ENCODE results near the gene FGD4. TPM values are rescaled to one million over a fixed set of nuclear protein-coding genes. Genes with fewer than 3 reads are reported as not detected.

The FGD4 gene
- total and polyA plus RNA-seq, 9 of the 15 experiments (the other 6 are each of a cell fraction or from before 2014, with no cell fraction given), result 0.05 to 0.51 (median 0.27) TPM

GRCh38 chr12:32515137-32515873 lies 115.9 kb downstream of the FGD4 start:
- ATAC-seq (no peak), DNase-seq (ENCODE audit: extremely low read depth in 1 of 4, low spot score in 3 of 4) (no peak), FAIRE-seq (no peak)
- BruUV-seq (replicated peaks), result no TSS peak
- POLR2A ChIA-PET, result interaction anchor here (0.9 kb wide), 1 partner anchor 27 kb away, joined by 3 read pairs; no protein-coding TSS in a partner anchor
- Histone ChIP-seq H3K4me3 (no peak overlapping the region), H3K27ac (ENCODE audit: extremely low read depth, low read depth, low read length) (no peak overlapping the region), H3K9me1 (ENCODE audit: control insufficient read depth, insufficient read depth, low read length) (no peaks in the 10 kb centered on the region), H3K36me3 (ENCODE audit: control insufficient read depth, insufficient read depth, low read length) (no peaks in the 10 kb centered on the region), H2AFZ (ENCODE audit: low read depth, low read length) (no peak overlapping the region), H3K4me1 (replicated peaks in 1 of 2; ENCODE audit: control insufficient read depth in 2 of 2, insufficient read depth in 2 of 2, low read length in 2 of 2) (peaks cover 0 to 3% of the 10 kb centered on the region in 2 experiments; a peak in 1 of 5 replicates), H3K27me3 (ENCODE audit: control insufficient read depth in 2 of 2, insufficient read depth in 2 of 2, low read length in 2 of 2) (peaks cover 0 to 12% of the 10 kb centered on the region in 2 experiments; a peak in 2 of 5 replicates), H3K4me2 (ENCODE audit: insufficient read depth, low read length) (no peak overlapping the region), H3K79me2 (ENCODE audit: control insufficient read depth, insufficient read depth, low read length) (no peaks in the 10 kb centered on the region), H3K9ac (ENCODE audit: insufficient read depth in 1 of 2, low read depth in 2 of 2, low read length in 2 of 2) (no peak overlapping the region), H3K9me3 (replicated peaks; ENCODE audit: control insufficient read depth, insufficient read depth, low read depth, low read length) (no peaks in the 10 kb centered on the region), H4K20me1 (replicated peaks; ENCODE audit: control insufficient read depth, insufficient read depth, low read length) (no peaks in the 10 kb centered on the region)
- 9% methylated on average over 1 of the region's 1 CpG for WGBS (ENCODE audit: insufficient coverage, low coverage, missing lambda C conversion rate)
- TF ChIP-seq NR2F6 (CRISPR knock-in tag; IDR thresholded peaks at IDR 0.05), result no peak
- peak; percentile 13; the same call in 1 of the 2 replicates for TF ChIP-seq SOX6 (IDR thresholded peaks at IDR 0.05)
- CTCF ChIA-PET (ENCODE audit: low intra/inter-chr PET ratio), result no interaction called here
- in situ Hi-C loops (cut with MboI), result no loop called here
- intact Hi-C loops (cut with micrococcal nuclease), result no loop called here

DNA sequence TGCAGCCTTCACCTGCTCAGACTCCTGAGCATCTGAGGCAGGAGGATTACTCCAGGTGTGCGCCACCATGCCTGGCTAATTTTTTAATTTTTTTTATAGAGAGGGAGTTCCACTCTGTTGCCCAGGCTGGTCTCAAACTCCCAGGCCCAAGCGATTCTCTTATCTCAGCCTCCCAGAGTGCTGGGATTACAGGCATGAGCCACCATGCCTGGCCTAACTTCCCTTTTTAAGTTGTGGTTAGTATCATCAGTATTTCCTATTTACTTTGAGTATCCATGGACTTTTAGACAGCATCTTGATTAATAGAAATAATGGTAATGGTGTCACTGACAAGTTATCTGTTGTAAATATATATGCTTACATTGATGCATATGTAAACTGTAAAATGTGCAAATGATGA lies 116.9 kb downstream of the FGD4 start:
- H3K27ac ChIP-seq (ENCODE audit: extremely low read depth, low read depth, low read length), result no peak overlapping the region
- no peaks in the 10 kb centered on the region for H4K20me1 ChIP-seq (replicated peaks; ENCODE audit: control insufficient read depth, insufficient read depth, low read length)
- 0% methylated on average over 2 of the region's 2 CpGs for WGBS (ENCODE audit: insufficient coverage, low coverage, missing lambda C conversion rate)
- ATAC-seq (peak; percentile 67), FAIRE-seq (peak; percentile 78), DNase-seq (ENCODE audit: extremely low read depth in 1 of 4, low spot score in 3 of 4) (peak in 1 of 4 experiments; percentile 41)
- ChIA-PET POLR2A (no interaction called here), CTCF (ENCODE audit: low intra/inter-chr PET ratio) (no interaction called here)
- H3K79me2 ChIP-seq (ENCODE audit: control insufficient read depth, insufficient read depth, low read length), result no peaks in the 10 kb centered on the region
- no peaks in the 10 kb centered on the region for H3K36me3 ChIP-seq (ENCODE audit: control insufficient read depth, insufficient read depth, low read length)
- intact Hi-C loops (cut with micrococcal nuclease), result no loop called here
- no peak overlapping the region for H3K4me2 ChIP-seq (ENCODE audit: insufficient read depth, low read length)
- H3K4me1 ChIP-seq (replicated peaks in 1 of 2; ENCODE audit: control insufficient read depth in 2 of 2, insufficient read depth in 2 of 2, low read length in 2 of 2), result peaks cover 0 to 3% of the 10 kb centered on the region in 2 experiments; a peak in 1 of 5 replicates
- H3K9ac ChIP-seq (ENCODE audit: insufficient read depth in 1 of 2, low read depth in 2 of 2, low read length in 2 of 2), result no peak overlapping the region
- no peaks in the 10 kb centered on the region for H3K9me3 ChIP-seq (replicated peaks; ENCODE audit: control insufficient read depth, insufficient read depth, low read depth, low read length)
- no TSS peak for BruUV-seq (replicated peaks)
- in situ Hi-C loops (cut with MboI), result no loop called here
- H2AFZ ChIP-seq (ENCODE audit: low read depth, low read length), result no peak overlapping the region
- H3K27me3 ChIP-seq (ENCODE audit: control insufficient read depth in 2 of 2, insufficient read depth in 2 of 2, low read length in 2 of 2), result peaks cover 4 to 12% of the 10 kb centered on the region in 2 experiments; a peak in 4 of 5 replicates
- H3K9me1 ChIP-seq (ENCODE audit: control insufficient read depth, insufficient read depth, low read length), result no peaks in the 10 kb centered on the region
- H3K4me3 ChIP-seq, result no peak overlapping the region
- TF ChIP-seq HIVEP1 (CRISPR knock-in tag; IDR thresholded peaks at IDR 0.05), result no peak
- TF ChIP-seq GABPA (tag; conservative IDR thresholded peaks at IDR 0.05; ENCODE audit: low read depth), result no peak
- 0 out of 2 replicates have a peak, but pooled peaks have one; percentile 11 for TF ChIP-seq EP300 (IDR thresholded peaks at IDR 0.05; ENCODE audit: low read length)
- TF ChIP-seq ZKSCAN8 (CRISPR knock-in tag; IDR thresholded peaks at IDR 0.05), result no peak
- no peak for TF ChIP-seq ZNF263 (CRISPR knock-in tag; IDR thresholded peaks at IDR 0.05; ENCODE audit: borderline replicate concordance)
- TF ChIP-seq SAP30 (IDR thresholded peaks at IDR 0.05; ENCODE audit: borderline replicate concordance, insufficient read depth, low read depth, low read length, poor library complexity, severe bottlenecking), result no peak
- TF ChIP-seq ZBTB11 (CRISPR knock-in tag; IDR thresholded peaks at IDR 0.05), result no peak

Data from K562 (cell line).